OCI-LY1 (cell line): Measurements from ENCODE around the gene DYSF.

Source experiments
- H2AFZ ChIP-seq: fragments of 200-600 bp; sonication (generic), shearing (Covaris generic); 2 replicates; pipeline ENCODE4 v1.6.0; 2014; ENCODE audit warnings: antibody characterized with exemption, mild to moderate bottlenecking, low read length
- H3F3A ChIP-seq: fragments of 200-600 bp; sonication (generic), shearing (Covaris generic); 2 replicates; pipeline ENCODE4 v1.6.0; 2014; ENCODE audit warnings: mild to moderate bottlenecking, antibody characterized with exemption, low read length, moderate library complexity; ENCODE audit not compliant: insufficient read depth
- H3K27ac ChIP-seq: fragments of 200-600 bp; sonication (generic); 2 replicates; pipeline ENCODE4 v1.5.1; 2014; ENCODE audit warnings: low read length, mixed run types, mild to moderate bottlenecking, low read depth; ENCODE audit not compliant: poor library complexity, severe bottlenecking
- H3K27me3 ChIP-seq: fragments of 200-600 bp; sonication (generic); 2 replicates; pipeline ENCODE4 v1.6.0; 2014; ENCODE audit warnings: antibody characterized with exemption, mild to moderate bottlenecking, low read length, moderate library complexity; ENCODE audit not compliant: insufficient read depth
- H3K36me3 ChIP-seq: fragments of 200-600 bp; sonication (generic); 2 replicates; pipeline ENCODE4 v1.6.1; 2014; ENCODE audit warnings: mild to moderate bottlenecking, antibody characterized with exemption, low read length, moderate library complexity, mixed read lengths; ENCODE audit not compliant: insufficient read depth
- H3K4me1 ChIP-seq: fragments of 200-600 bp; sonication (generic); 2 replicates; pipeline ENCODE4 v1.5.1; 2014; ENCODE audit warnings: mild to moderate bottlenecking, low read length, moderate library complexity; ENCODE audit not compliant: insufficient read depth, severe bottlenecking
- H3K4me2 ChIP-seq: fragments of 200-600 bp; sonication (generic), shearing (Covaris generic); 2 replicates; pipeline ENCODE4 v1.6.1; 2014; ENCODE audit warnings: low read length
- H3K4me3 ChIP-seq: fragments of 200-600 bp; sonication (generic); 2 replicates; pipeline ENCODE4 v1.5.1; 2014; ENCODE audit warnings: low read length, low read depth, mild to moderate bottlenecking, mixed read lengths; ENCODE audit not compliant: poor library complexity, severe bottlenecking
- H3K79me2 ChIP-seq: fragments of 200-600 bp; shearing (Covaris generic); 2 replicates; pipeline ENCODE4 v1.6.1; 2016; ENCODE audit warnings: mixed run types, low read length, mixed read lengths; ENCODE audit not compliant: insufficient read depth
- H3K9ac ChIP-seq: fragments of 200-600 bp; sonication (generic), shearing (Covaris generic); 2 replicates; pipeline ENCODE4 v1.6.1; 2014; ENCODE audit warnings: mild to moderate bottlenecking, low read length, mixed read lengths
- H3K9me2 ChIP-seq: fragments of 200-600 bp; sonication (generic), shearing (Covaris generic); 2 replicates; pipeline ENCODE4 v1.6.1; 2014; ENCODE audit warnings: low read depth, mild to moderate bottlenecking, low read length, mixed read lengths
- H3K9me3 ChIP-seq: fragments of 200-600 bp; shearing (Covaris generic); 2 replicates; pipeline ENCODE4 v1.6.1; 2014; ENCODE audit warnings: low read length, mixed read lengths
- H4K20me1 ChIP-seq: fragments of 200-600 bp; sonication (generic), shearing (Covaris generic); 2 replicates; pipeline ENCODE4 v1.6.0; 2016; ENCODE audit warnings: mild to moderate bottlenecking, low read length; ENCODE audit not compliant: insufficient read depth
- EZH2 ChIP-seq: fragments of 200-600 bp; sonication (generic), shearing (Covaris generic); IDR thresholded peaks from 2 replicates; pipeline ENCODE4 v1.8.0; 2017; ENCODE audit warnings: borderline replicate concordance, mixed run types, mild to moderate bottlenecking, antibody characterized with exemption, low read length, moderate library complexity, mixed read lengths
- TF ChIP-seq, protein P1 (sequence below): fragments of 200-600 bp; sonication (generic), shearing (Covaris generic); IDR thresholded peaks from 2 replicates; pipeline ENCODE4 v1.5.1; 2017; ENCODE audit warnings: mild to moderate bottlenecking, antibody characterized with exemption, low read length, moderate library complexity, mixed read lengths

Gene DYSF

GRCh38 chr2:71472019-71472418 is 18.7 kb downstream of the DYSF start:
- Histone ChIP-seq H3K79me2 (no peaks in the 10 kb centered on the region), H3K9ac (no peak overlapping the region), H3K9me3 (no peaks in the 10 kb centered on the region), H3K4me1 (no peaks in the 10 kb centered on the region), H2AFZ (no peak overlapping the region), H3F3A (no peaks in the 10 kb centered on the region), H3K27ac (no peak overlapping the region), H3K27me3 (no peaks in the 10 kb centered on the region), H3K4me2 (no peak overlapping the region), H3K4me3 (no peak overlapping the region), H3K9me2 (no peaks in the 10 kb centered on the region), H4K20me1 (no peaks in the 10 kb centered on the region), H3K36me3 (no peaks in the 10 kb centered on the region)
- no peak for TF ChIP-seq EZH2
- TF ChIP-seq, protein P1, sequence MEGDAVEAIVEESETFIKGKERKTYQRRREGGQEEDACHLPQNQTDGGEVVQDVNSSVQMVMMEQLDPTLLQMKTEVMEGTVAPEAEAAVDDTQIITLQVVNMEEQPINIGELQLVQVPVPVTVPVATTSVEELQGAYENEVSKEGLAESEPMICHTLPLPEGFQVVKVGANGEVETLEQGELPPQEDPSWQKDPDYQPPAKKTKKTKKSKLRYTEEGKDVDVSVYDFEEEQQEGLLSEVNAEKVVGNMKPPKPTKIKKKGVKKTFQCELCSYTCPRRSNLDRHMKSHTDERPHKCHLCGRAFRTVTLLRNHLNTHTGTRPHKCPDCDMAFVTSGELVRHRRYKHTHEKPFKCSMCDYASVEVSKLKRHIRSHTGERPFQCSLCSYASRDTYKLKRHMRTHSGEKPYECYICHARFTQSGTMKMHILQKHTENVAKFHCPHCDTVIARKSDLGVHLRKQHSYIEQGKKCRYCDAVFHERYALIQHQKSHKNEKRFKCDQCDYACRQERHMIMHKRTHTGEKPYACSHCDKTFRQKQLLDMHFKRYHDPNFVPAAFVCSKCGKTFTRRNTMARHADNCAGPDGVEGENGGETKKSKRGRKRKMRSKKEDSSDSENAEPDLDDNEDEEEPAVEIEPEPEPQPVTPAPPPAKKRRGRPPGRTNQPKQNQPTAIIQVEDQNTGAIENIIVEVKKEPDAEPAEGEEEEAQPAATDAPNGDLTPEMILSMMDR: no peak

- H3K79me2 ChIP-seq: no peaks in the 10 kb centered on the region
- H3K9me2 ChIP-seq: no peaks in the 10 kb centered on the region
- H3F3A ChIP-seq: no peaks in the 10 kb centered on the region
- H3K36me3 ChIP-seq: no peaks in the 10 kb centered on the region
- no peak overlapping the region for H3K4me3 ChIP-seq
- H3K4me2 ChIP-seq: no peak overlapping the region
- H4K20me1 ChIP-seq: no peaks in the 10 kb centered on the region
- H3K4me1 ChIP-seq: no peaks in the 10 kb centered on the region
- H3K9ac ChIP-seq: no peak overlapping the region
- H2AFZ ChIP-seq: no peak overlapping the region
- no peaks in the 10 kb centered on the region for H3K9me3 ChIP-seq
- TF ChIP-seq, protein P1: no peak
- TF ChIP-seq EZH2: no peak
- H3K27ac ChIP-seq: no peak overlapping the region
- no peaks in the 10 kb centered on the region for H3K27me3 ChIP-seq
Measured at GRCh38 chr2:71473346-71474031, 20.1 kb downstream of the DYSF start.

DNA sequence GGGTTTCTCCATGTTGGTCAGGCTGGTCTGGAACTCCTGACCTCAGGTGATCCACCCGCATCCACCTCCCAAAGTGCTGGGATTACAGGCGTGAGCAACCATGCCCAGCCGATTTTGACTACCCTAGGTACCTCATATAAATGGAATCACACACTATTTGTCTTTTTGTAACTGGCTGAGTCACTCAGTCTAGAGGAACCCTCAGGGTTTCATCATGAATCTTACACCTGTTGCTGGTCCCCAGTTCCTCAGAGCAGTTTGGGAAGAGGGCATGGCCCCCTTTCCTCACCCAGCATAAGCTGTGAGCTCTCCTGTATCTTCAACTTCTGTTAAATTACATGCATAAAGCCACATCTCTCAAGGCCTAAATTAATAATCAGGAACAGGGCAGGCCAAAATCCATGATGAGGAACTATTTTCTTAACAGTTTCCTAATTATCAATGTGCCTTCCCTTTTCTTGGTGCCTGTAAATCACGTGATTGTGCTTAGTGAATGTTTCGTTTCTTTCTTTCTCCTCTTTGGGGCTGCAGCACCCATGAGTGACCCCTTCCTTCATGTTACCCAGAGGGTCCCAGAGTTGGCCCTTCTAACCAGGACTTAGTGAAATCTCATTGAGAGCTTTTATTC is 20.9 kb downstream of the DYSF start:
- H3K79me2 ChIP-seq: no peaks in the 10 kb centered on the region
- no peak overlapping the region for H2AFZ ChIP-seq
- no peak overlapping the region for H3K27ac ChIP-seq
- no peaks in the 10 kb centered on the region for H3K9me2 ChIP-seq
- H3K9me3 ChIP-seq: no peaks in the 10 kb centered on the region
- no peak overlapping the region for H3K9ac ChIP-seq
- H3F3A ChIP-seq: no peaks in the 10 kb centered on the region
- no peak overlapping the region for H3K4me2 ChIP-seq
- no peaks in the 10 kb centered on the region for H3K27me3 ChIP-seq
- H3K4me3 ChIP-seq: no peak overlapping the region
- TF ChIP-seq EZH2: no peak
- TF ChIP-seq, protein P1: no peak
- H3K36me3 ChIP-seq: no peaks in the 10 kb centered on the region
- no peaks in the 10 kb centered on the region for H3K4me1 ChIP-seq
- no peaks in the 10 kb centered on the region for H4K20me1 ChIP-seq
